Common myeloid progenitor, CD34-positive (primary cell): Measurements from ENCODE around the gene PLAU.
"Not testable (repeated sequence)": the region's sequence is repeated elsewhere in the genome, so short reads cannot be mapped to it uniquely, and the experiment has no call there.

Experiments used
- CTCF ChIA-PET: fragments of 350-600 bp; sonication (Branson Sonifier 250); formaldehyde crosslinking; loops from one replicate; lab custom pipeline; 2021; ENCODE audit warnings: antibody characterized with exemption; lab: Charles Lee
- POLR2A ChIA-PET: fragments of 350-600 bp; sonication (Branson Sonifier 250); formaldehyde crosslinking; loops from one replicate; lab custom pipeline; 2021; ENCODE audit warnings: antibody characterized with exemption; lab: Charles Lee
- DNase-seq, 3 donors: peaks; one replicate each; pipeline versions ENCODE4 v3.0.0 to v3.0.0-alpha.2; 2013
- H3K27ac ChIP-seq, 2 experiments: 1 replicate in 1 of 2; 2 replicates in 1 of 2; pipeline ENCODE4 v1.7.0; 2013; ENCODE audit warnings: inconsistent platforms in 2 of 2, low read length in 2 of 2, mild to moderate bottlenecking in 2 of 2, low read depth in 1 of 2, moderate library complexity in 1 of 2; ENCODE audit not compliant: severe bottlenecking in 2 of 2, insufficient read depth in 1 of 2, poor library complexity in 1 of 2
- H3K27me3 ChIP-seq, 5 experiments: replicated peaks in 2 of 5; 1 replicate in 3 of 5; 2 replicates in 2 of 5; pipeline versions ENCODE4 v1.6.1 to v1.7.0; 2013; ENCODE audit warnings: low read length in 4 of 5, mild to moderate bottlenecking in 2 of 5, moderate library complexity in 2 of 5, inconsistent platforms in 1 of 5; ENCODE audit not compliant: insufficient read depth in 5 of 5, control insufficient read depth in 4 of 5
- H3K36me3 ChIP-seq, 4 experiments: 1 replicate in 2 of 4; 2 replicates in 2 of 4; pipeline versions ENCODE4 v1.6.1 to v1.7.0; 2013; ENCODE audit warnings: low read length in 3 of 4, control low read depth in 1 of 4, mild to moderate bottlenecking in 1 of 4; ENCODE audit not compliant: control insufficient read depth in 4 of 4, insufficient read depth in 4 of 4
- H3K4me1 ChIP-seq, 4 experiments: 1 replicate in 3 of 4; 2 replicates in 1 of 4; pipeline versions ENCODE4 v1.6.1 to v1.7.1; 2013; ENCODE audit warnings: low read length in 3 of 4, mild to moderate bottlenecking in 3 of 4, control low read depth in 1 of 4, inconsistent platforms in 1 of 4, moderate library complexity in 1 of 4; ENCODE audit not compliant: control insufficient read depth in 4 of 4, insufficient read depth in 4 of 4; ENCODE audit errors: control extremely low read depth in 1 of 4
- H3K4me3 ChIP-seq, 7 experiments: 1 replicate in 4 of 7; 2 replicates in 3 of 7; pipeline versions ENCODE4 v1.5.1 to v1.7.0; 2013; ENCODE audit warnings: mild to moderate bottlenecking in 7 of 7, low read length in 6 of 7, moderate library complexity in 6 of 7, inconsistent platforms in 2 of 7, low read depth in 2 of 7, control low read depth in 1 of 7; ENCODE audit not compliant: insufficient read depth in 4 of 7, control insufficient read depth in 1 of 7; ENCODE audit errors: extremely low read depth in 1 of 7
- H3K9me3 ChIP-seq, 5 experiments: 1 replicate in 4 of 5; 2 replicates in 1 of 5; pipeline versions ENCODE4 v1.6.1 to v1.7.1; 2013; ENCODE audit warnings: low read length in 4 of 5, mild to moderate bottlenecking in 2 of 5, inconsistent platforms in 1 of 5, low read depth in 1 of 5, moderate library complexity in 1 of 5; ENCODE audit not compliant: control insufficient read depth in 4 of 5, insufficient read depth in 2 of 5; ENCODE audit errors: control extremely low read depth in 1 of 5
- WGBS: methylation state at CpG from one replicate; pipeline ENCODE4 v1.1.5; 2013; ENCODE audit not compliant: insufficient coverage; 5-methylcytosine and 5-hydroxymethylcytosine counted together

PLAU gene

GRCh38 chr10:73888514-73888913 lies 22.4 kb upstream of the PLAU start:
- Histone ChIP-seq H3K4me1 (peaks cover 0 to 32% (median 5%) of the 10 kb centered on the region in 4 experiments), H3K36me3 (no peaks in the 10 kb centered on the region), H3K9me3 (no peaks in the 10 kb centered on the region), H3K4me3 (no peak overlapping the region), H3K27me3 (no peaks in the 10 kb centered on the region), H3K27ac (no peak overlapping the region)
- WGBS: 95% methylated on average over 5 of the region's 5 CpGs
- POLR2A ChIA-PET: no interaction called here
- CTCF ChIA-PET: interaction anchor here (0.8 to 27.2 kb wide), 19 partner anchors 8 to 205 kb away, joined by 3 to 590 read pairs (median 7); partner anchors contain the start of gene PLAU
- DNase-seq: no peak

GRCh38 chr10:73889014-73889413 lies 21.9 kb upstream of the PLAU start:
- H3K27me3 ChIP-seq: no peaks in the 10 kb centered on the region
- H3K27ac ChIP-seq: no peak overlapping the region
- DNase-seq: peak; percentile 64 to 92 (median 91)
- ChIA-PET POLR2A (no interaction called here), CTCF (interaction anchor here (0.8 to 27.2 kb wide), 17 partner anchors 9 to 205 kb away, joined by 3 to 590 read pairs (median 7); partner anchors contain the start of gene PLAU)
- no peaks in the 10 kb centered on the region for H3K9me3 ChIP-seq
- H3K4me1 ChIP-seq: peaks cover 0 to 32% (median 5%) of the 10 kb centered on the region in 4 experiments
- H3K36me3 ChIP-seq: no peaks in the 10 kb centered on the region
- H3K4me3 ChIP-seq: no peak overlapping the region
- WGBS: 47% methylated on average over 7 of the region's 7 CpGs

GRCh38 chr10:73889416-73889815 lies 21.5 kb upstream of the PLAU start:
- H3K27me3 ChIP-seq, H3K9me3 ChIP-seq, POLR2A ChIA-PET, DNase-seq, H3K4me3 ChIP-seq, H3K27ac ChIP-seq, H3K36me3 ChIP-seq: not testable (repeated sequence)
- CTCF ChIA-PET: interaction anchor here (1.2 to 27.2 kb wide), 14 partner anchors 9 to 191 kb away, joined by 3 to 590 read pairs (median 7); partner anchors contain the start of gene PLAU
- 100% methylated on average over 2 of the region's 3 CpGs for WGBS
- H3K4me1 ChIP-seq: peaks cover 0 to 35% (median 5%) of the 10 kb centered on the region in 4 experiments

- H3K4me3 ChIP-seq: no peak overlapping the region
- ChIA-PET CTCF (interaction anchor here (1.0 to 27.2 kb wide), 11 partner anchors 9 to 158 kb away, joined by 3 to 590 read pairs (median 7); partner anchors contain the start of gene PLAU), POLR2A (no interaction called here)
- H3K9me3 ChIP-seq: no peaks in the 10 kb centered on the region
- WGBS: 100% methylated on average over 1 of the region's 5 CpGs
- H3K4me1 ChIP-seq: peaks cover 0 to 38% (median 5%) of the 10 kb centered on the region in 4 experiments
- H3K27me3 ChIP-seq: no peaks in the 10 kb centered on the region
- H3K36me3 ChIP-seq: no peaks in the 10 kb centered on the region
- DNase-seq: no peak
- no peak overlapping the region for H3K27ac ChIP-seq
Observed at GRCh38 chr10:73890261-73890660, 20.7 kb upstream of the PLAU start.

GRCh38 chr10:73890830-73891229 lies 20.1 kb upstream of the PLAU start:
- H3K27ac ChIP-seq, POLR2A ChIA-PET, H3K9me3 ChIP-seq, H3K27me3 ChIP-seq, DNase-seq, H3K4me3 ChIP-seq, H3K36me3 ChIP-seq: not testable (repeated sequence)
- peaks cover 0 to 38% (median 5%) of the 10 kb centered on the region in 4 experiments for H3K4me1 ChIP-seq
- CTCF ChIA-PET: interaction anchor here (1.0 to 27.2 kb wide), 7 partner anchors 9 to 192 kb away, joined by 3 to 590 read pairs (median 25); no protein-coding TSS in a partner anchor
- WGBS: 80% methylated on average over 2 of the region's 3 CpGs

GRCh38 chr10:73891540-73891939 lies 19.4 kb upstream of the PLAU start:
- H3K9me3 ChIP-seq: no peaks in the 10 kb centered on the region
- peaks cover 0 to 34% (median 5%) of the 10 kb centered on the region in 4 experiments for H3K4me1 ChIP-seq
- 88% methylated on average over 4 of the region's 5 CpGs for WGBS
- H3K36me3 ChIP-seq: no peaks in the 10 kb centered on the region
- H3K27me3 ChIP-seq: no peaks in the 10 kb centered on the region
- DNase-seq: no peak
- no peak overlapping the region for H3K27ac ChIP-seq
- ChIA-PET POLR2A (interaction anchor here (0.6 kb wide), 1 partner anchor 46 kb away, joined by 4 read pairs; no protein-coding TSS in a partner anchor), CTCF (interaction anchor here (1.4 to 27.2 kb wide), 6 partner anchors 8 to 191 kb away, joined by 3 to 590 read pairs (median 44); no protein-coding TSS in a partner anchor)
- H3K4me3 ChIP-seq: no peak overlapping the region

GRCh38 chr10:73892310-73893030 lies 18.5 kb upstream of the PLAU start:
- ChIA-PET POLR2A (no interaction called here), CTCF (interaction anchor here (1.6 to 27.2 kb wide), 4 partner anchors 12 to 190 kb away, joined by 4 to 590 read pairs (median 238); no protein-coding TSS in a partner anchor)
- DNase-seq: no peak
- no peaks in the 10 kb centered on the region for H3K36me3 ChIP-seq
- no peaks in the 10 kb centered on the region for H3K9me3 ChIP-seq
- WGBS: 87% methylated on average over 5 of the region's 10 CpGs
- H3K27me3 ChIP-seq: no peaks in the 10 kb centered on the region
- peaks cover 0 to 24% (median 5%) of the 10 kb centered on the region in 4 experiments for H3K4me1 ChIP-seq
- H3K27ac ChIP-seq: no peak overlapping the region
- H3K4me3 ChIP-seq: no peak overlapping the region
